Measurements from ENCODE around the gene PCYOX1L. TPM values are rescaled to one million over a fixed set of nuclear protein-coding genes. Genes with fewer than 3 reads are reported as not detected.

Gene PCYOX1L
- total and polyA plus RNA-seq, 10 donors, result 5.4 to 13.0 (median 7.9) TPM

GRCh38 chr5:149415066-149415967, 57.5 kb downstream of the PCYOX1L start:
- Histone ChIP-seq H3K4me3 (no peak overlapping the region), H3K4me1 (peaks cover 0 to 57% (median 15%) of the 10 kb centered on the region in 6 donors), H3K36me3 (peaks cover 0 to 14% (median 0%) of the 10 kb centered on the region in 6 donors), H3K27me3 (replicated peaks in 1 of 7) (peaks cover 0 to 5% (median 0%) of the 10 kb centered on the region in 7 donors), H3K9me3 (no peaks in the 10 kb centered on the region), H3K27ac (peak overlapping the region in 6 of 8 donors; percentile 54 to 82 (median 68))
- no peak for DNase-seq
- intact Hi-C loops (cut with DNase I; ENCODE audit: low total_unique reads), result no loop called here
- 71 to 84% (median 79%) methylated on average over 10 of the region's 10 CpGs for WGBS, 5 donors
- TF ChIP-seq CTCF (IDR thresholded peaks at IDR 0.05 in 8 of 11, conservative IDR thresholded peaks at IDR 0.05 in 3 of 11) (no peak), POLR2A (IDR thresholded peaks at IDR 0.05) (no peak), POLR2AphosphoS5 (IDR thresholded peaks at IDR 0.05) (peak in 1 of 3 donors; percentile 24)

- Histone ChIP-seq H3K27ac (peak overlapping the region in 7 of 8 donors; percentile 37 to 82 (median 62)), H3K27me3 (replicated peaks in 1 of 7) (peaks cover 0 to 5% (median 0%) of the 10 kb centered on the region in 7 donors), H3K9me3 (no peaks in the 10 kb centered on the region), H3K4me1 (peaks cover 0 to 74% (median 27%) of the 10 kb centered on the region in 6 donors), H3K4me3 (no peak overlapping the region), H3K36me3 (peaks cover 0 to 24% (median 0%) of the 10 kb centered on the region in 6 donors)
- TF ChIP-seq CTCF (IDR thresholded peaks at IDR 0.05 in 8 of 11, conservative IDR thresholded peaks at IDR 0.05 in 3 of 11) (peak in 1 of 11 experiments; percentile 5), POLR2AphosphoS5 (IDR thresholded peaks at IDR 0.05) (no peak), POLR2A (IDR thresholded peaks at IDR 0.05) (no peak)
- no peak for DNase-seq
- 57 to 73% (median 63%) methylated on average over 8 of the region's 8 CpGs for WGBS, 5 donors
- intact Hi-C loops (cut with DNase I; ENCODE audit: low total_unique reads), result no loop called here
These were observed 59.3 kb downstream of the PCYOX1L start for GRCh38 chr5:149416987-149417710.

GRCh38 chr5:149417711-149418368, 60.0 kb downstream of the PCYOX1L start:
- Histone ChIP-seq H3K9me3 (no peaks in the 10 kb centered on the region), H3K4me3 (no peak overlapping the region), H3K27ac (peak overlapping the region in 7 of 8 donors; percentile 37 to 82 (median 62)), H3K36me3 (peaks cover 0 to 24% (median 0%) of the 10 kb centered on the region in 6 donors), H3K27me3 (replicated peaks in 1 of 7) (peaks cover 0 to 8% (median 0%) of the 10 kb centered on the region in 7 donors), H3K4me1 (peaks cover 6 to 81% (median 34%) of the 10 kb centered on the region in 6 donors)
- peak; percentile 27 for DNase-seq
- no peak for TF ChIP-seq CTCF (IDR thresholded peaks at IDR 0.05 in 8 of 11, conservative IDR thresholded peaks at IDR 0.05 in 3 of 11)
- peak in 1 of 3 donors; percentile 21 for TF ChIP-seq POLR2AphosphoS5 (IDR thresholded peaks at IDR 0.05)
- 73 to 83% (median 76%) methylated on average over 8 to 9 of the region's 9 CpGs for whole genome bisulfite sequencing, 5 donors
- intact Hi-C loops (cut with DNase I; ENCODE audit: low total_unique reads), result no loop called here

All from spleen (tissue), 11 donors.